Activated CD4-positive, CD25-positive, alpha-beta regulatory T cell (primary cell): ENCODE measurements around the gene USF1.
"Not testable (repeated sequence)": the region's sequence is repeated elsewhere in the genome, so short reads cannot be mapped to it uniquely, and the experiment has no call there.

ENCODE experiments used
- DNase-seq, 4 experiments: peaks; one replicate each; lab custom pipeline; 2025; lab: John Stamatoyannopoulos, UW

Gene USF1

DNA sequence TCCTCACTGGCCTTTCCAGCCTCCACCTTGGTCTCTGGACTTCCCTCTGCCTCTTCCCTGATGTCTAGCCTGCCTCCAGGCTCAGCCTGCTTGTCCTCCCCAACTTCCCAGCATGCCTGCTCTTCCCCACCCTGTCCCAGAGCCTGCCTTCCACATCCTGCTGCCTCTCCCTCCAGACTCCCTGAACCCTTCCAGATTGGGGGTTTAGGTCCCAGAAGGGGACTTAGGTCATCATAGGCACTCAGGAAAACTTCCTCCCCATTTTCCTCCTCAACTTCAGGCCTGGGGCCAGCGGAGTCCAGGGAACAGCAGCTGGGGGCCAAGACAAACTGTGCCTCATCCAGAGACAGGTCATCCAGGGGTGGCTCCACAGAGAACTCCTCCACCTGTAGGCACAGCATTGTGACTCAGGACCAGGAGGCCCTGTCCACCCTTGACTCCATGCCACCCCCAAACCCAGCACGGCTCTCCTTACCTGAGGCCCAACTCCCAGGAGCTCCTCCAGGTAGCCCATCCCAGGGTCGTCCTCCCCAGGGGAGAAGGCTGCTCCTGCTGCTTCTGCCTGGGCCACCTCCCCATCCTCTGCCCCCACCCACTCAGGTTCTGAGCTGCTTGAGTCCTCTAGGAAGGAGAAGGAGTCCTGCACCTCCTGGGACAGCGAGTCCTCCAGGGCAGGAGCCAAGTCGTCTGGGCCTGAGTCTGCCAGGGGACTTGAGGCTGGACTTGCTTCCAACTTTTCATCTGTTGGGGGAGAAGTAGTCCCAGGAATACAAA lies 3.4 kb upstream of the USF1 start:
- no peak for DNase-seq

DNA sequence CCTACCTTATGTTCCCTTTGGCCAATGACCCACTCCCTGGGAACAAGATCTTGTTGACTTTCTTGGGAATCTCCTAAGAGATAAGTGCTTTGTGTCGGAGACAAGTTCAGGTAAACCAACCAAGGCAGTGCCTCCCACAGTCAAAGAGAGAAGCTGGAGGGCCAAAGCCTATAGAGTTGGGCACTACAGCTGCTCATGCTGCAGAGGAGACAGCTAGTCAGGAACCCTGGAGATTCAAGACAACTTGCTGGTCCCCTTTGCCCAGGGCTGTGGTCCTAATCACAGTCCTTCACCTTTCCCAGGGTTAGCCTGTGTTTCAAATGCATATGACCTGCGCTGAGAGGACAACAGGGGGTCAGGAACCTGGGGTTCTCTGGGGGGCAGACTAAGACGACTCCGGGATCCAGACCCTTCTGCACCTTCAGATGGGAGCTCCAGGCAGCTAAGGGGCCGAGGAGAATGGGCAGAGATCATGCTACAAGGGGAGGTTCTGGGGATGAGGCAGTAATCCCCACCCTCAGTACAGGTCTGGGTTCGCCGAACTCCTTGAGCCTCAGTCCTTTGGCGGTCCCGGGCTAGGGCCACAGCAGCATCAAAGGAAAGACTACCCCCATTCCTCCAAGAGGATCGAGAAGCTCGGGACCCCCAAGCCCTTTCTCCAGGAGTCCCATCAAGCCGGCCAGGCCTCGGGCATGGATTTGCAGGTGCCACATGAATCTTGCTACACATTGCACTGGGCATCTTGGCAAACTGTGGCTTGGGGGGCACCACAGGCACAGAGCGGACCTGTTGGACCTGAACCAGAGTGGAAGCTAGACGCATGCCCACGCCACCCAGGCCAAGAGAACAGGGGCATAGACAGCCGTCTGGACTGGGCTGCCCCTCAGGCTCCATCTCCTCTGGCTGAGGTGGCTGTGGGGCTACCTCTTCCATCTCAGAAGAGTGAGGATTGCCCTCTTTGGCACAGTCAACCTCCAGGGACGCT lies 2.0 kb upstream of the USF1 start:
- DNase-seq = no peak

DNA sequence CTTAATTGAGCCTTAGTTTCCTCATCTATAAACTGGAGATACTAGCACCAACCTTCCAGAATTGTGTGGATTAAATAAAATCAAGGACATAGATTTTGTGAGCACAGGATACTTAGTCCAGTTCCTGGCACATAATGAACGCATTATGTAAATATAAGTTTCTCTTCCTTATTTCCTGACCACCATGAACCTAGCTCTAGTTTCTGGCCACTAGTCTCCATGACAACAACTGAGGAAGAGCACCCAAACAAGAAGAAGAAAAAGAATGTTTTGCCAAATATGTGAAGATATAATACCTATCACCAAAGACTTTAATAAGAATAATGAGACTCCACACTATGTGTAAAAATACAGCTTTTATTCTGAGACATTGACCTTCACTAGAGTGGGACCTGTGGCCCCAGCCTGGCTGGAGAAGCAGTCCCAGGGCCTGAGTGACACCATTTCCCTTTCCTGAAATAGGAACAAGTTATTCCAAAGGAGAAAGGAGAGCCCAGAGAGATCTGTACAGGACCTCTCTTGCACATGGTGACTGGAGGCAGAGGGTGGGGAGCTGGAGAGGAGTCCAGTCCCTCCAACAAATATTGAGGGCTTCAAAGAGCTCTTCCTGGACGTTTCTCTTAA lies 940 bp upstream of the USF1 start:
- DNase-seq = no peak

DNA sequence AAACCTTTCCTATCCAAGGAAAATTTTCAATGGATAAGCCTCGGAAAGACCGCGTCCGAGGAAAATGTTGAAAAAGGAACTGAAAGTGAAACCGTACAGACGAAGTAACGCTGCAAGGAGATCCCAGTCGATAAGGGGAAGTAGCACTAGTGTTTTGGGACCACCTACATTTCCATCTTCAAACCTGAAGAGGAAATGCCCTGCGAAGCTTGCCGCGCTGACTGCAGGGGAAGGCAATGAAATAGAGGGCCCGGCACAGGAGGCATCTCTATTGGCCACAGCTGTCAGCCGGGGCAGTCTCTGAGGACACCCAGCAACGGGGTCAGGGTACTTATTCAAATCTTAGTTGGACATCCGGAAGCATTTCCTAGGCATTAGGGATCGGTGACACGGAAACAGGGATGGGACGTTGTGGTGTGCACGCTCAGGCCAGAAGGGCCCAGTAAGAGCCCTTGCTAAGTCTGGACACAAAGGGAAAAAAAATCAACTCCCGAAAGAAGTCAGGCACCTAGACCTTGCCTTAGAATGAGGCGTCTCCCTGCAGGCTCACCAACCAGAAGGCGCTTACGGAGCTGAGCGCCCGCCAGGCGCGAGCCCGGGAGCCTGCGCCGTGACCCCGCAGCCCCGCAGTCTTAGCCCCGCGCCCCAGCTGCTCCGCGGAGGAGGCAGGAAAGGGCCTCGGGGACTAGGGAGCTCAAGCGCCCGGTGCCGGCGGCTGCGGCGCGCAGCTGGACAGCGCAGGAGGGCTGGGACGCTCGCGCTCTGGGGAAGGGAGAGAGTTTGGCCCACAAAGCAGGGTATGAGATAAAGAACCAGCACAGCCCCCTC lies 655 bp downstream of the USF1 start:
- peak in 2 of 4 experiments; percentile 10 to 27 for DNase-seq

DNA sequence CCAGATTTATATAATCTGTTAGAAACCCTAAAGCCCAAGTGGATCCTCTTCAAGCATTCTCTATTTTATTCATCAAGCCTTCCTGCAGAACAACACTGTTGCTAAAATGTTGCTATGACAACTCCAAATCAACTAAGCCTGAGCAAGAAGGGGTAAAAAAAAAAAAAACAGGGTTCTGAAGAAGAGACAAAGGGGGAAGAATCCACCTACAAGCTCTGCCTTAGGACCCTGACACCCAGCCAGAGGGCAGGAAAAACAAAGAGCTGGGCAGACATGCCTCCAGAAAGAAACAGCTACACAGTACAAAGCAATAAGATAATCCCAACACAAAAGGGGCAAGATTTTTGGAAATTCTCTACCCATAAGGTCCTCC lies 1.3 kb downstream of the USF1 start:
- DNase-seq = no peak

DNA sequence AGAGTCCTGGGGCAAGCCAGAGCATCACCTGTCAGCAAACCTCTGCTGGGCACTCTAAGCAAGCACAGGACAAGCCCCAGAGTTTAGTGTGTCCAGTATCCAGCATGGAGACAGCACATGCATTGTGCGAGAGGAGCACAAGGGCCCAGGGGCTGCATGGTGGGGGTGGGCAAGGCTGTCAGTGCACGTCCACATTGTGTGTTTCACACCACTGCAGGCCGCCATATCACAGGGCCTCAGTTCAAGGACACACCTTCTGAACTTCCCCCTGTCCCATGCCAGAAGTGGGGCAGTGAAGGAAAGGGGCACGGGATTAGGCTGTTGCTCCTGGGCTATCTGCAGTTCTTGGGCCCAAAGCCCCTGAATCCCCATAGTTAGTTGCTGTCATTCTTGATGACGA lies 6.2 kb downstream of the USF1 start:
- DNase-seq = no peak

DNA sequence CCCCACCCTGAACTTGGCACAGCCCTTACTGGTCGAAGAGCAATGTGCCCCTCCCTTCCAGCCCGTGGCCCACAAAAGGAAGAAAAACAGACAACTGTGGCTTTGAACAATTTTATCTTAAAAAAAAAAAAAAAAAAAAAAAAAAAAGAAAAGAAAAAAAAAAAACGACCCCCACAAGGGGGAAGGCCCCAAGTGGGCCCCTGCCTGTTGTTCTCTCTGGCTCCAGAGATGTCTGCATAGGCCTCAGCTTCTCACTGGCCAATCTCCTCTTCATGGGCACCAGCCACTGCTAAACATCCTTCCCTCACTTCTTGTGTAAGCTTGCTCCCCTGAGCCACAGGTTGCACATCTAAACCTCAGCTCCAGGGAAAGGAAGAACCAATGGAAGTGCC lies 6.6 kb downstream of the USF1 start:
- no peak for DNase-seq

DNA sequence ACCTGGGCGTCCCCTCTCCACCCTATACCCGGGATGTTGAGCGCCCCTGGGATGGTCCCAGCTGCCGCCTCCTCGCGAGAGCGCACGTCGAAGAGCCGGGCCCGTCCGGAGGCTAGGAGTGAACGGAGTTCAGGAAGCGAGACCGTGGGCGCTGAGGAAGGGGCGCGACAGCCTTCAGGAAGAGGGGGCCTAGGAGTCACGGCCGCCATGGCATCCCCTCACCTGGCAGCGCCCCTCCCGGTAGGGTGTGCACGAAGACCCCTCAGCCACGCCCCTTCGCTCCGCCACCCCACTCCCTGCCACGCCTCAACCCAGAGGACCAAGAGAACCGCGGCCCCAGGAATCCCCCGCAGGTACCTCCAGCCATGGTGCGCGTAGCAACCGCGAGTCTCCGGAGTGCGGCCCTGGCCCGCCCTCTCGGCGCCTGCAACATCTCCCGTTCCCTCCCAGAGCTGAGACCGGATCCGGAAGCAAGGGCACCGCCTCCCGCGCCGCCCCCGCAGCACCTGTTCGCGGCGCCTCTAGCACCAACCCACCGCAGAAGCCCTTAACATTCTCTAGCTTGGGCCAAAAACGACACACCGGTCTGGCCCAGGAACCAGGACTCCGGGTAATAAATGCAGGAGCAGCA lies 7.1 kb downstream of the USF1 start, which contains the start of gene TSTD1:
TSTD1 (minus strand) TSS at position 442 of the 631 bp plus-strand sequence; CDS start at position 367, 75 bp downstream.
- peak; percentile 56 to 78 (median 74) for DNase-seq

DNA sequence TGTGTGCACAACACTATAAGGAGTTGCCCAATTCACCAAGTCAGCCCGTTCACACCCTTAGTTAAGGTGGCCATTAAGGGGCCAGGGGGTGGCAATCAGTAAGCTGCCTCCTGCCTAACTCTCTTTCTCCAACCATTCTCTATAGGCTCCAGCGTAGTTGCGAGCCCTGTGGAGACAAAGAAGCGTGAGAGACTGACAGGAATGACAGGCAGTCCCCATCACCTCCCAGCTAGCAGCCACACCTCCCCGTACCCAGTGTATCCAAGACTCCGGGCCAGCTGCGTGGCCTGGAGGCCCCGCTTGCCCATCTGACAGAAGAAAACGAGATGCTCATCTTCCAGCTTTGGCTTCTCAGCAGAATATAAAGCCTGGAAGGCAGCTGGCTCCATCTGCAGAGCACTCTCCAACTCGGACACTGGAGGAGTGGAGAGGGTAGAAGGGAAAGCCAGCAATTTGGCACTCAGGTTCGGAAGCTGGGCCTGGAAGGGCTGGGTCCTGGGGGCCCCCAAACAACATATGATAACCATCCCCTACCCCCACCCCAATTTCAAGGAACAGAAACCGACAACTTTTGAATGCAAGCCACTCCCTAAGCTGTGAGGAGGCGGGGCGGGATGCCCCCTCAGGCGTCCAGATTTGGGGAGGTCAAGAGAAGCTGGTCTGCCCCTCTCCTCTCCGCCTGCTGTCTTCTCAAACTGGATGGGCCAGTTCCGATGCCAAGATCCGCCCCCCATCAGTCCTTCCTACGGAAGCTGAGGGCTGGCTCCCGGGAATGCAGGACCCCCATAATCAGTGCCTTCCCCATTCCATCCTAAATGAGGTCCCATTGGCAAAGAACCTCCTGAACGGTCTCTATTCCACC lies 7.9 kb downstream of the USF1 start:
- no peak for DNase-seq

DNA sequence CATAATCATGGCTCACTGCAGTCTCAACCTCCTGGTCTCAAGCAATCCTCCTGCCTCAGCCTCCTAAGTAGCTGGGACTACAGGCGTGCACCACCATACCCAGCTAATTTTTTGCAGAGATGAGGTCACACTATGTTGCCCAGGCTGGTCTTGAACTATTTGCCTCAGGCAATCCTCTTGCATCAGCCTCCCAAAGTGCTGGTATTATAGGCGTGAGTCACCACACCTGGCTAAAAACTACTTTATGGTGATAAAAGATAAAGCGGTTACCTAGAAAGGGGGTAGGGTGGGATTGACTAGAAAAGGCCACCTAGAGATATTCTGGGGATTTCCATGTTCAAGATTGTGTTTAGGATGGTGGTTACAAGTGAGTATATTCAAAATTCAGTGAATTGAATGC lies 12.0 kb downstream of the USF1 start:
- DNase-seq = no peak

DNA sequence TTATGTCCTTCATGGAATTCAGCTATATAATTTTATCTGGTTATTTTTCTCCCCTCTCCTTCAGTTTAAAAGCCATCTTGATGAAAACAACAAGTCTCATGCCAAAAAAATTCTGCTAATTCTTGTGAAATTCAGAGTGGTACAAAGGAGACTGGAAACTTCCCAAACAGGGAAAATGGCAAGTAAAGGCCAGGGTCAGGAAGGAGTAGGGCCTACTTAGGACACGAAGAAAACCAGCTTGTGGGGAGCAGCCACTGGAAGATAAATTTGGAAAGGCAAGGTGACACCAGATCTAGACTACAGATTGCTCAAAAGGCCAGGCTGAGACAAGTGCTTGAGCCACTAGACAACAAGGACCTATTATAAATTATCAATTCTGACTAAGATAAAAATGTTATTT lies 13.4 kb downstream of the USF1 start:
- no peak for DNase-seq

DNA sequence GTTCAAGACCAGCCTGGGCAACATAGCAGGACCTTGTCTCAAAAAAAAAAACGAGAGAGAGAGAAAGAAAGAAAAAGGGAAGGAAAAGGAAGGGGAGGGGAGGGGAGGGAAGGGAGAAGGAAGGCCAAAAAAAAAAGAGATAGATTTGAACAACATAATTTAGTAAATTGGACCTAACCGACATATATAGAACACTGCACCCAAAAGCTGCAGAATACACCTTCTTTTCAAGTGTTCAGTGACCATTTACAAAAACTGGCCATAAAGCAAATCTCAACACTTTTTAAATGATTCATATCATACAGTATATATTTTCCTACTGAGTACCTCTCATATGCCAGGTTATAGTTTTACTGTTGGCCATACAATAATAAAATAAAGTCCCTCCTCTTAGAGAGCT lies 13.9 kb downstream of the USF1 start:
- DNase-seq = no peak

DNA sequence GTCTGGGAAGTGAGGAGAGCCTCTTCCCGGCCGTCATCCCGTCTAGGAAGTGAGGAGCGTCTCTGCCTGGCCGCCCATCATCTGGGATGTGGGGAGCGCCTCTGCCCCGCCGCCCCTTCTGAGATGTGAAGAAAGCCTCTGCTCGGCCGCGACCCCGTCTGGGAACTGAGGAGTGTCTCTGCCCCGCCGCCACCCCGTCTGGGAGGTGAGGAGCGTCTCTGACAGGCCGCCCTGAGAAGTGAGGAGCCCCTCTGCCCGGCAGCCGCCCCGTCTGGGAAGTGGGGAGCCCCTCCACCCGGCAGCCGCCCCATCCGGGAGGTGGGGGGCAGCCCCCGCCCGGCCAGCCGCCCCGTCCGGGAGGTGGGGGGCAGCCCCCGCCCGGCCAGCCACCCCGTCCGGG lies 16.3 kb downstream of the USF1 start:
- not testable (repeated sequence) for DNase-seq

DNA sequence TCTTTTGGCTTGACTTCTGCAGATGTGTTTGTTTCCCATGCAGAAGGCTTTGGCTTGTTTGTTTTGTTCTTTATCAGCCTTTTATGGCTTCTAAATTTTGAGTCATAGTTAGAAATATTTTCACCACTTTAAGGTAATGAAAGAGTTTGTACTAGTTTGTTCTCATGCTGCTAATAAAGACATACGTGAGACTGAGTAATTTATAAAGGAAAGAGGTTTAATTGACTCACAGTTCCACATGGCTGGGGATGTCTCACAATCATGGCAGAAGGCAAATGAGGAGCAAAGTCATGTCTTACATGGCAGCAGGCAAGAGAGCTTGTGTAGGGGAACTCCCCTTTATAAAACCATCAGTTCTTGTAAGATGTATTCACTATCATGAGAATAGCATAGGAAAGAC lies 18.8 kb downstream of the USF1 start:
- not testable (repeated sequence) for DNase-seq

DNA sequence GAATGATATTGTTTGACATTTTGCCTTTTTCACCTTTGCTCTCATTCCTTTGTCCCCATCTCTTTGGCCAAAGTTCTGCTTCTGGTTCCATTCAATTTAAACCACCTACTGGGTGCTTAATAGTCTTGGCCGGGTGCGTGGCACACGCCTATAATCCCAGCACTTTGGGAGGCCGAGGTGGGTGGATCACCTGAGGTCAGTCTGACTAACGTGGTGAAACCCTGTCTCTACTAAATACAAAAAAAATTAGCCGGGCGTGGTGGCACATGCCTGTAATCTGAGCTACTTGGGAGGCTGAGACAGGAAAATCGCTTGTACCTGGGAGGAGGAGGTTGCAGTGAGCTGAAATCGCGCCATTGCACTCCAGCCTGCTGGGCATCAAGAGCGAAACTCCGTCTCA lies 23.3 kb downstream of the USF1 start:
- DNase-seq = not testable (repeated sequence)

DNA sequence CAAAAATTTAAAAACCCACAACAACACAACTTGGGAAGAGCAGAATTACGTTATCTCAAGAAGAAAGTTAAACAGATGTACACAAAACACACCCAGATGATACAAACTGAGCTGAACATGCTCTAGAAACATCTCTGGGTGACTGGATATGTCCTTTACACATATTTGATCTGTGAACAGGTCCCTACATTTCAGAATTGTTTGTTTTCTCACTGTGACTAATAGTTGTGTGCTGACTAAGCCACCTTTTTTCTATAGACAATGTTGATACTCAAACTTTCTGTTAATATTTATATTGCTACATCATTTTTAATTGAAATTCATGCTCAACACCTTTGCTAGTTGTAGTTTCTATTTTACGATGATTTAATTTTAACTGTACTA lies 23.8 kb downstream of the USF1 start:
- DNase-seq = no peak

DNA sequence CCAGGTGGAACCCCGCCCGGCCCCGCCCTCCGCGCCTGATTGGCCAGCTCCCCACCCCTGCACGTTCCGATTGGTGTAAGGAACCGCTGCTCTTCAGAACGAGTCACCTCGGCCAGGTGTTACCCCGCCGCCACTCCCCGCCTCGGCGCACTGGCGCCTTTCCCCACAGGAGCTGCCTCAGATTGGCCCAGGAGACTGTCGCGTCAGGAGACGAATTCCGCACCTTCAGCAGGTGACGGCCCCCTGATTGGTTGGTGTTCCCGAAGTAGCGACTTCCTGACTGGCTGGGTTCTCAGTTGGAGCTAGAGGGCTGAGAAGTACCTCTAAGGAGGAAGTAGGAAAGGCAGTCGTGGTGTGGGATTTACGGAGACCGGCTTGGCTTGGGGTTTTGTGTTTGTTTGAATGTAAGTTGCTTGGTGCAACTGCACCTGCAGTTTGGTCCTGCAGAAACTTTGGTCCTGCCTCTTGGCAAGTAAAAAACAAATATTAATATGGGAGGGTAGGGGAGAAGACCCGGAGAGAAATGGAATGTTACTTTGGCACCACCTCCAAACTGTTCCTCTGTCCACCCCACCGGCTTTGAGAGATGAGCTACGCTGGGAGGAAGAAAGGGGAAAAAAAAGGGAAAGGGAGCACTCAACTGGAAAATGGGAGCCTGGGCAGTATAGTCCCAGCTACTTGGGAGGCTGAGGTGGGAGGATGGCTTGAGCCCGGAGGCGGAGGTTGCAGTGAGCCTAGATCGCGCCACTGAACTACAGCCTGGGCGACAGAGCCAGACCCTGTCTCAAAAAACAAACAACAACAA lies 24.4 kb downstream of the USF1 start:
- peak; percentile 55 to 78 (median 64) for DNase-seq

DNA sequence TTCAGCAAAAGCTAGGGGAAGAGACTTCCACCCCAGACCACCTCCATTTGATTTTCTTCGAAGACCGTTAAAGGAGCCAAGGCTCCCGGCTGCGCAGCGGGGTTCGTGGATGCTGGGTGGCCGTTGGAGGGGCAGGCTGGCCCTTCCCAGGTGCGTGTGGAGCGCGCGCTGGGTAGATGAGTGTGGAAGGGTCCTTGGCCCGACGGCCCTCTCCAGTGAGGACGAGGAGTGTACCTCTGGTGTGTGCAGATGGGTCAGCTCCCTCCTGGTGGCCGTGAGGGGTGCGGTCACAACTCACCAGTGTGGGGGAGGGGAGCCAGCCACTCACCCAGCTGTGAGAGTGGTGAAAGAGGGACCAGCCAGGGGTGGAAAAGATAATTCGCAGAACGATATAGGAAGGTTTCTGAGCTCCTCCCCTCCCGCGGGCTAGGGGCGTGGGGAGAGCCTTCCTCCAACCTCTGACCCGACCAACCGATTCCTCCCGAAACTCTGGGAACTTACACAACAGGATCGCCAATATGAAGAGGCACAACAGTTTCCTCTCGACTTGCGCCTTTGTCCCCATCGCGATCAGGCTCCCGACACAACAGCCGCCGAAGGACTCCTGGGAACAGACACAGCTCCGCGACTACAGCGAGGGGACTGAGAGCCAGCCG lies 25.1 kb downstream of the USF1 start, which contains the start of gene F11R:
F11R (minus strand) TSS at position 644 of the 656 bp plus-strand sequence; CDS start at position 565, 79 bp downstream.
- peak in 1 of 4 experiments; percentile 14 for DNase-seq
